Activated CD4-positive, alpha-beta T cell treated with anti-CD3 and anti-CD28 coated beads, Interleukin-2, amount 10 ng/mL, durations not matched to agents 24 days and 14 days (primary cell): ENCODE data around the gene VPS8. TPM values are rescaled to one million over a fixed set of nuclear protein-coding genes. Genes with fewer than 3 reads are reported as not detected.
A peak's percentile ranks its signal among the peaks of the same experiment; 100 is the strongest.

ENCODE experiments used
- DNase-seq: peaks from one replicate; pipeline ENCODE4 v3.0.0; 2022
- H3K27ac Mint-ChIP-seq: one replicate; pipeline ENCODE4 v1.8.0; 2022; ENCODE audit warnings: mild to moderate bottlenecking, mixed read lengths
- H3K27me3 Mint-ChIP-seq: one replicate; pipeline ENCODE4 v1.8.0; 2022; ENCODE audit warnings: mixed read lengths
- H3K36me3 Mint-ChIP-seq: one replicate; pipeline ENCODE4 v1.8.0; 2022; ENCODE audit warnings: low read depth, mild to moderate bottlenecking, mixed read lengths
- H3K4me1 Mint-ChIP-seq: one replicate; pipeline ENCODE4 v1.8.0; 2021; ENCODE audit warnings: mixed read lengths
- H3K4me3 Mint-ChIP-seq: one replicate; pipeline ENCODE4 v1.8.0; 2022; ENCODE audit warnings: mild to moderate bottlenecking, moderate library complexity, mixed read lengths
- H3K9me3 Mint-ChIP-seq: one replicate; pipeline ENCODE4 v1.8.0; 2021; ENCODE audit warnings: mixed read lengths
- intact Hi-C: fragments of 100-400 bp; cut with micrococcal nuclease; formaldehyde crosslinking; loops from one replicate; pipeline ENCODE4 v1.15.1; 2023
- total RNA-seq: library from RNA; stranded (reverse); gene quantifications from 2 replicates; pipeline ENCODE4 v1.2.3, GENCODE V29; 2022

VPS8 gene
- total RNA-seq, 1 donor from 2014 or later, result 33.6 TPM

DNA sequence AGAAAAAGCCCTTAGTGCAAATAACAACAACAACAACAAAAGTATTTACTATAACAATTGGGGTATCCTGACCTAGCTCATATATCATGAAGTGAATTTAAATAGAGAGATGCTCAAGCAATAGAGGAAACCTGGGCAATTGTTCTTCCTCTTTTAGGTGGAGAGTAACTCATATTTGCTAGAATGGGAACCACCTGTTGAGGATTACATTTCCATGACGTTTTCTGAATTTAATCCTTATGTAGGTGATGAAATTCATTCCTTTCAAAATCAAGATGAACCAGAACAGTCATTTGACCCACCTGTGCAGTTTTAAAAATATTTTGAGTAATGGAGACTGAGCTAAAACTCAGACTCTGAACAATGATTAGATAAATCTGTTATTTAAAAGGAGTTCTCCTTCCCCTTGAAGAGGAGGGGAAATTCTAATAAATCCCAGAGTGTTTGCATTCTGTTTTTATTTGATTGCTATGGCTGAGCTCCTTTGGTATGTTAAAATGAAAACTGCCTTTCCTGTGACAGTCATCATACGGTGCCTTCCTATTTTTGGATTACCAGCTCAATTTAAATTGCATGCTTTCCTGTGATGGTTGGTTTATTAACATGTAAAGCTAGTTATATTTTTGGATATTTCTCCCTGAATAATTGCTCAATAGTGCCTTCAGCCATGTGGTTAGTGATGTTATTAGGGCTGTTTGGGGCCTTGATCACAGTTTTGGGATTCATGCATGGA, 24.3 kb downstream of the VPS8 start:
- H3K9me3 Mint-ChIP-seq, result no peaks in the 10 kb centered on the region
- no peak overlapping the region for H3K4me3 Mint-ChIP-seq
- no peaks in the 10 kb centered on the region for H3K27me3 Mint-ChIP-seq
- no peak overlapping the region for H3K27ac Mint-ChIP-seq
- no peak for DNase-seq
- H3K4me1 Mint-ChIP-seq, result peaks cover 4% of the 10 kb centered on the region
- intact Hi-C loops, result no loop called here
- H3K36me3 Mint-ChIP-seq, result peaks cover 62% of the 10 kb centered on the region

DNA sequence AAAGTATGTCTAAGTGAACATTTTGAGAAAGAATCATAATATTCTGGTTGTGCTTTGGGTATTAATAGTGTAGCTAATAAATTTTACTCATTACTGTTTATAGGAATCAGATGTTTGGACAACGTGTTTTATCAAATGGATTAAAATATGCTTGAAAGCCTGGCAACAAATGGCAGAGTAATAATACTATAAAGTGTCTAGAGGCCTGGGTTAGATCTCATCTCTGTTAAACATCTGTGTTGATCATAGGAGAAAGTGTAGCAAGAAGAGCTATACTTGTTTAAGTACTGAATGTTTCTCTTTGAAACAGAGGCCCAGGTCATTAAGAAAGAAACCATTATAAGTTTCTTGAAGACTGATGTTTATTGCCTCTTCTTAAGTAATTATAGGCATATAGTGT, 30.5 kb downstream of the VPS8 start:
- Mint-ChIP-seq H3K27ac (no peak overlapping the region), H3K27me3 (no peaks in the 10 kb centered on the region), H3K4me3 (no peak overlapping the region), H3K4me1 (peaks cover 2% of the 10 kb centered on the region), H3K36me3 (peaks cover 34% of the 10 kb centered on the region), H3K9me3 (no peaks in the 10 kb centered on the region)
- no peak for DNase-seq
- intact Hi-C loops, result no loop called here

GRCh38 chr3:184845819-184846218, 33.9 kb downstream of the VPS8 start:
- Mint-ChIP-seq H3K27me3 (no peaks in the 10 kb centered on the region), H3K9me3 (no peaks in the 10 kb centered on the region), H3K4me1 (no peaks in the 10 kb centered on the region), H3K4me3 (no peak overlapping the region), H3K36me3 (peaks cover 24% of the 10 kb centered on the region), H3K27ac (no peak overlapping the region)
- intact Hi-C loops, result no loop called here
- DNase-seq, result no peak

GRCh38 chr3:184846496-184846895, 34.5 kb downstream of the VPS8 start:
- H3K9me3 Mint-ChIP-seq, result no peaks in the 10 kb centered on the region
- H3K4me1 Mint-ChIP-seq, result no peaks in the 10 kb centered on the region
- no peak overlapping the region for H3K4me3 Mint-ChIP-seq
- intact Hi-C loops, result no loop called here
- DNase-seq, result no peak
- peaks cover 27% of the 10 kb centered on the region for H3K36me3 Mint-ChIP-seq
- no peak overlapping the region for H3K27ac Mint-ChIP-seq
- no peaks in the 10 kb centered on the region for H3K27me3 Mint-ChIP-seq

DNA sequence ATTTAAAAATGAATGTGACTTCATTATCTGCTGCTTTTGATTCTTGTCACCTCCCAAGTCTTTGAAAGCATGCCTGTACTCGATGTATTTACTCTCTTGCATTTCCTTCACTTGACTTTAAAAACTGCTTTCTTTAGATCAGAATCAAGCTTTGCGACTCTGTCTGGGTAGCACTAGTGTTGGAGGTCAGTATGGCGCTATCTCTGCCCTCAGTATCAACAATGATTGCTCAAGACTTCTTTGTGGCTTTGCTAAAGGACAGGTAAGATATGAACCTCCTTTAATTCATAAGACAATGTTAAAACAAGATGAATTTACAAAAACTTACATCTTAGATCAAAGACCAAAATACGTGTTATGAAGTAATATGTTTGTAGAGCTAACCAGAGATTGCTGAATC, 37.0 kb downstream of the VPS8 start:
- intact Hi-C loops, result no loop called here
- Mint-ChIP-seq H3K4me3 (no peak overlapping the region), H3K27me3 (no peaks in the 10 kb centered on the region), H3K27ac (no peak overlapping the region), H3K36me3 (peaks cover 38% of the 10 kb centered on the region), H3K4me1 (no peaks in the 10 kb centered on the region), H3K9me3 (no peaks in the 10 kb centered on the region)
- DNase-seq, result no peak

GRCh38 chr3:184850201-184850600, 38.2 kb downstream of the VPS8 start:
- intact Hi-C loops, result no loop called here
- Mint-ChIP-seq H3K36me3 (peaks cover 47% of the 10 kb centered on the region), H3K27ac (no peak overlapping the region), H3K27me3 (no peaks in the 10 kb centered on the region), H3K9me3 (no peaks in the 10 kb centered on the region), H3K4me1 (no peaks in the 10 kb centered on the region), H3K4me3 (no peak overlapping the region)
- DNase-seq, result no peak

- no peak overlapping the region for H3K4me3 Mint-ChIP-seq
- no peaks in the 10 kb centered on the region for H3K27me3 Mint-ChIP-seq
- intact Hi-C loops, result no loop called here
- no peak for DNase-seq
- H3K36me3 Mint-ChIP-seq, result peaks cover 47% of the 10 kb centered on the region
- H3K9me3 Mint-ChIP-seq, result no peaks in the 10 kb centered on the region
- no peaks in the 10 kb centered on the region for H3K4me1 Mint-ChIP-seq
- H3K27ac Mint-ChIP-seq, result no peak overlapping the region
Observed at GRCh38 chr3:184857099-184857498, 45.1 kb downstream of the VPS8 start.

GRCh38 chr3:184864000-184864399, 52.0 kb downstream of the VPS8 start:
- no peak overlapping the region for H3K4me3 Mint-ChIP-seq
- H3K36me3 Mint-ChIP-seq, result peaks cover 53% of the 10 kb centered on the region
- H3K9me3 Mint-ChIP-seq, result no peaks in the 10 kb centered on the region
- DNase-seq, result peak; percentile 33
- H3K4me1 Mint-ChIP-seq, result peaks cover 2% of the 10 kb centered on the region
- H3K27me3 Mint-ChIP-seq, result no peaks in the 10 kb centered on the region
- intact Hi-C loops, result no loop called here
- no peak overlapping the region for H3K27ac Mint-ChIP-seq

DNA sequence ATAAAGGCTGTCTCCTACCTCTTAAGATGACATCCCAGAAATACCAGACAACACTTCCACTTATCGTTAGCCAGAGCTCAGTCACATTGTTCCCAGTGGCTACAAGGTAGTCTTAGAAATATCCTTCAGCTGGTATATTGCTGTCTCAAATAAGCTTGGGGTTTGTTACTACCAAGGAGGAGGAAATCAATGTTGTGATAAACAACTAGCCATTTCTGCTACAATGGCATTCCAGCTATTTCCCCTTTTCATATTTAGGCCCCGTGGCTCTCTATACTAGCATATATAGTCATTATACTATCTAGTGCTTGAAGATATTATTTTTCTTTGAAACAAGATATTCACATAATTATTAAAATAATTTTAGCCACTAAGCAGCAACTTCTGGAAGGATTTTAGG, 56.5 kb downstream of the VPS8 start:
- no peaks in the 10 kb centered on the region for H3K9me3 Mint-ChIP-seq
- H3K27ac Mint-ChIP-seq, result no peak overlapping the region
- H3K36me3 Mint-ChIP-seq, result peaks cover 56% of the 10 kb centered on the region
- no peaks in the 10 kb centered on the region for H3K27me3 Mint-ChIP-seq
- DNase-seq, result no peak
- intact Hi-C loops, result no loop called here
- no peak overlapping the region for H3K4me3 Mint-ChIP-seq
- peaks cover 12% of the 10 kb centered on the region for H3K4me1 Mint-ChIP-seq

- H3K27ac Mint-ChIP-seq, result peak overlapping the region; percentile 67
- peak; percentile 62 for DNase-seq
- peak overlapping the region; percentile 4 for H3K4me3 Mint-ChIP-seq
Observed at GRCh38 chr3:184872200-184872599, 60.2 kb downstream of the VPS8 start.

GRCh38 chr3:184873141-184873540, 61.2 kb downstream of the VPS8 start:
- intact Hi-C loops, result loop anchor here (5.0 to 10.0 kb wide), 2 partner anchors 61 to 412 kb away; partner anchors contain the start of gene VPS8
- no peak overlapping the region for H3K27ac Mint-ChIP-seq
- H3K4me1 Mint-ChIP-seq, result peaks cover 14% of the 10 kb centered on the region
- H3K27me3 Mint-ChIP-seq, result no peaks in the 10 kb centered on the region
- no peak for DNase-seq
- no peak overlapping the region for H3K4me3 Mint-ChIP-seq
- H3K9me3 Mint-ChIP-seq, result no peaks in the 10 kb centered on the region
- H3K36me3 Mint-ChIP-seq, result peaks cover 37% of the 10 kb centered on the region

More at GRCh38 chr3:184872200-184872599, 60.2 kb downstream of the VPS8 start:
- H3K27me3 Mint-ChIP-seq, result no peaks in the 10 kb centered on the region
- peaks cover 42% of the 10 kb centered on the region for H3K36me3 Mint-ChIP-seq
- intact Hi-C loops, result loop anchor here (5.0 to 10.0 kb wide), 2 partner anchors 60 to 413 kb away; partner anchors contain the start of gene VPS8
- no peaks in the 10 kb centered on the region for H3K9me3 Mint-ChIP-seq
- peaks cover 14% of the 10 kb centered on the region for H3K4me1 Mint-ChIP-seq

DNA sequence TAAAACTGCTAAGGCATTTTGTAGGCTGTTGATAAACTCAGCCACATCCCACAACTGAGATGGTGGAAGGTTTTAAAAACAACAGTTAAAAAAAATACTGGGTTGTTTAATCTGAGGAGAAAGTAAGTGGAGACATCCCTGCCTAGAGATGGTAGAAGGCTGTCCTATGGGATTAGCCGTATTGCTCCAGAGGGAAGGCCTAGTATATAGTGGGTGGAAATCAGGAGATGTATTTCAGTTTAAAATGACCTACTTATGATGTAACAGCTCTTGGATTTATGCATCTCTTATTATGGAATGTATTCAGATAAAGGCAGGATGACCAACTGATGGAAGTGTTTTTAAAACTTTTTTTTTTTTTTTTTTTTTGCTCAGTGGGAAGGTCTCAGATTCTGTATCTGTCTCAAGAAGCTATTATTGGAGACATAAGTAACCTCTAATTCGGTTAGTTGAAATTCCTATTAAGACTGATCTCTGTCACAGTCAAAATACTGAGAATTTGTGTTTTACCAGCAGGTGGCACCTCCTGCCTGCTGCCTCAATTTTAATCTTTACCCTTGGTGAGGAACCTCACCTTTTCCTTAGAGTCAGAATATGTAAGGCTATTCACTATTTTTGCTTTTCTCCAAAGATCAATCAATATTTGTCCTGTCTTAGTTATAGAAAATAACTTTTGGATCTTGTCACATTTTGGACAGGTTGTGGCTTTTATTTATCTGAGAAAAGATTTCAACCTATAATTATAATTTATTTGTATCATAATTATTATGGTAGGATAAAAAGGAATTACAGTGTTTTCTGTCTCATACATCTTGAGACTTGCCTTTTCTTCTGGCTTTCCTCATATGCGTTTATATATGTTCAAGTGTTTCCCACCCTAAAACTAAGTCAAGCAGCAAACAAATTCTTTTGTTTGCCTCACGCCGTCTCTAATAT, 63.0 kb downstream of the VPS8 start:
- Mint-ChIP-seq H3K4me1 (peaks cover 14% of the 10 kb centered on the region), H3K27ac (no peak overlapping the region), H3K27me3 (no peaks in the 10 kb centered on the region), H3K9me3 (no peaks in the 10 kb centered on the region), H3K4me3 (no peak overlapping the region), H3K36me3 (peaks cover 33% of the 10 kb centered on the region)
- peak; percentile 69 for DNase-seq
- intact Hi-C loops, result loop anchor here (1.0 to 10.0 kb wide), 3 partner anchors 63 to 410 kb away; partner anchors contain the start of gene VPS8

- intact Hi-C loops, result no loop called here
Observed at GRCh38 chr3:184880276-184881019, 68.5 kb downstream of the VPS8 start.

More at GRCh38 chr3:184880276-184881019, 68.5 kb downstream of the VPS8 start:
- Mint-ChIP-seq H3K4me3 (no peak overlapping the region), H3K36me3 (peaks cover 39% of the 10 kb centered on the region), H3K4me1 (no peaks in the 10 kb centered on the region), H3K9me3 (no peaks in the 10 kb centered on the region), H3K27ac (no peak overlapping the region), H3K27me3 (no peaks in the 10 kb centered on the region)
- DNase-seq, result no peak
